Stimulated activated CD4-positive, alpha-beta T cell treated with anti-CD3 and anti-CD28 coated beads, Interleukin-1b, Interleukin-23, amount 100 ng/mL, for 4 hours (primary cell): ENCODE data around the gene ZCCHC14.
"Not testable (repeated sequence)": the region's sequence is repeated elsewhere in the genome, so short reads cannot be mapped to it uniquely, and the experiment has no call there.

ENCODE experiments used
- DNase-seq, 2 donors: peaks; one replicate each; pipeline ENCODE4 v3.0.0-alpha.2; 2020; ENCODE audit warnings: low read depth in 2 of 2

The ZCCHC14 gene

DNA sequence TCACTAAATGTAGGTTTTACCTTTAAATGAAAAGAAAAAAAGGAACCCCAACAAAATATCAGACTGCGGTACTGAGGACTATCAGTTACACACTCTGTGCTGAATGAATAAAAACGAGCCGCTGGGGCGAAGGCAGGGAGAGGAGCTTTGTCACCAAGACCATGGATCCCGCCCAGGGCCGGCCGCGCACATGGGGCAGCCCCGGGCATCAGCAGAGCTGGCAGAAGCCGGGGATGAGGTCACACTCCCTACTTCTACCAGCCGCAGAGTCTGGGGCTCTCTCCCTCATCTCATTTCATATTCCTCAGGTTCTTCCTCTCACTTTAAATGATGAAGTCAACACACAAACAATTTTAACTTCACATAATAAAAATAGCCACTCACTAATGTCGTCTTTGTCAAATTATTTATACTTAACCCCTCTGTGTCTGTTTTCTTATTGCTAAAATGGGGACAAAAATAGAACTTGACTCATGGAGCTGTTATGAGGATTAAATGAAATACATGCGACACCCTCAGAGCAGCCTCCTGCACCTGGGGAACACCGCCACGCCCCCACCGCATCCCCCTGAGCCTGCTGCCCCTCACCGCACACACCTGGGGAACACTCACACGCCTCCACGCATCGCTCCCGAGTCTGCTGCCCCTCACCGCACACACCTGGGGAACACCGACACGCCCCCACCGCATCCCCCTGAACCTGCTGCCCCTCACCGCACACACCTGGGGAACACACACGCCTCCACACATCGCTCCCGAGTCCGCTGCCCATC, 15.4 kb downstream of the ZCCHC14 start:
- not testable (repeated sequence) for DNase-seq

DNA sequence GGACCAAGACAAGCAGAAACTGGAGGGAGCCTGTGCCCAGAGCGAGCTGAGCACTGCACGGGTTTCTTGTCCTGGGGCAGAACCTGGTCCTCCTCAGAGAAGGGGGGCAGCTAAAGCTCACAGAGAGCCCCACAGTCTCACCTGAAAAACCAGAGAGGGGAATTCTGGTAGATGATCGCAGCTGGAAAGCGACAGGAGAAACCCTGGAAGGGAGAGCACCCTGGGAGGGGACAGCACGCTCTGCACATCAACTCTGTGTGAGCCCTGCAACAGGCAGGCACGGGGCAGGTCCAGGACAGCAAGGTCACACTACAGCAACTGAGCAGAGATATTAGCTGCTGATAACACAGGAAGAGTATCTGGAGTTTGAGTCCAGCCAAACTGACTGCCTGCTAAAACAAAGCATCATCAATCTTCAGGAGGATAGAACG, 18.2 kb downstream of the ZCCHC14 start:
- no peak for DNase-seq

- DNase-seq, result no peak
Observed at GRCh38 chr16:87474017-87474416, 18.8 kb downstream of the ZCCHC14 start.

GRCh38 chr16:87472935-87473334, 19.9 kb downstream of the ZCCHC14 start:
- no peak for DNase-seq

DNA sequence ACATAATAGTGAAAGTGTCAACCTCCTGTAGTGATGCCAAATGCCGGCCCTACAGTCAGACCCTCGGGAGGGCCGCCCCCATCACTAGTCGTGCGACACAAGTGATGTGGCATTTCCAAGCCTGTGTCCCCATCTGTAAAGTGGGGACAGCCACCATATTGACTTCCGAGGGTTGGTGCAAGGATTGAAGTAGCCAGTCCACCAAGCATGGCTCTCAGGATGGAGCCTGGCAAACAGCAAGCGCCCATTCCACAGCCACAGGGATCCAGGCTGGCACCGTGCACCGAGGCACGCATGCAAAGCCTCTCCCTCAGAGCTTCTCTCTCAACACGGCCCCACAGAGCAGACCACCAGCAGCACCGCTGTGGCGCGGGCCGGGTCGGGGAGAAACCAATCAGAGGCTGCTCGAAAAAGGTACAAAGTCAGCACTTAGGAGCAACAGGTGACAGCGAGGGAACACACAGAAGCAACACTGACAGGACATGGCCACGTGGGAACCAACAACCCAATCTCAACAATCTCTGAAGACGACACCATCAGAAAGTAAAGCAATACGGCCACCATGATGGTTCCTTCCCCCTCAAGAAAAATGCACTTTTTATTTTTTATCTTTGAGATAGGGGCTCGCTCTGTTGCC, 20.6 kb downstream of the ZCCHC14 start:
- no peak for DNase-seq

DNA sequence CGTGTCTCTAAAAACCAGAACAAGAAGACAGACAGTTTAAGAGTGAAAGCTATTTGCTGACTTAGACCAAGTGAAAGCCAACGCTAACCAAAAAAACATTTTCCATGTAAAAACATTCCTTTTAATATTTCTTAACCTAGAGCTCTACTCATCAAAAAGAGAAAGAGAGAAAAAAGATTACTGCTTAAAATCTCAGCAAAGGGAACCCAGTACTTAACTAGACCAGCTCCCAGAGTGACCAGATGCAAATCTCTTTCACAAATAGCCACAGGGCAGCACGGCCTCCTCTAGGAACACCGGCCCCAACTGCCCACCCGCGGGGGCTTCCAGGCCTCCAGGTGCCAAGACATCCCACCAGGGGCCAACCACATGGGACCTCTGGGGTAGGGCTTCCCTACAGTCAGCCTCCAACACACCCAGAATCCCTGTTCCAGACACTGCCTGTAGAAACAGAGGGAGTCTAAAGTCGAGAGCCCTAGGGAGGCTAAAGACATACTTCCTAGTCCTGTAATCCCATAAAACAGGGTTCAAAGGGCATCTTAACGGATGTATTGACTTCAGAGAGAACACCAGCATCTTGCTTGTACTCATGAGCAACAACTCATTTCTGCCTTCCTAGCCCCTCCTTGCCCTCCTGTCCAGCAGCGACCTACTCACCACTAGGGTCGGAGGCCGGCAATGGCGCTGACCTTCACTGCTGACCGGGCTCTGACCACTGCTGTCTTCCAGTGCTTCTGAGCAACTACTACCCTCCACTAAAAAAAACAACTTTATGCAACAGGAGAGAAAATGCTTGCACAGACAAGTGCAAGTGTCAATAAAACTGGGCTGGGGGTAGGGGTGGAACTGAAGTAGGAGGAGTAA, 21.3 kb downstream of the ZCCHC14 start:
- DNase-seq, result no peak

GRCh38 chr16:87470332-87470731, 22.5 kb downstream of the ZCCHC14 start:
- DNase-seq, result no peak

GRCh38 chr16:87469169-87469568, 23.7 kb downstream of the ZCCHC14 start:
- DNase-seq, result no peak

GRCh38 chr16:87468550-87468949, 24.3 kb downstream of the ZCCHC14 start:
- DNase-seq, result no peak

DNA sequence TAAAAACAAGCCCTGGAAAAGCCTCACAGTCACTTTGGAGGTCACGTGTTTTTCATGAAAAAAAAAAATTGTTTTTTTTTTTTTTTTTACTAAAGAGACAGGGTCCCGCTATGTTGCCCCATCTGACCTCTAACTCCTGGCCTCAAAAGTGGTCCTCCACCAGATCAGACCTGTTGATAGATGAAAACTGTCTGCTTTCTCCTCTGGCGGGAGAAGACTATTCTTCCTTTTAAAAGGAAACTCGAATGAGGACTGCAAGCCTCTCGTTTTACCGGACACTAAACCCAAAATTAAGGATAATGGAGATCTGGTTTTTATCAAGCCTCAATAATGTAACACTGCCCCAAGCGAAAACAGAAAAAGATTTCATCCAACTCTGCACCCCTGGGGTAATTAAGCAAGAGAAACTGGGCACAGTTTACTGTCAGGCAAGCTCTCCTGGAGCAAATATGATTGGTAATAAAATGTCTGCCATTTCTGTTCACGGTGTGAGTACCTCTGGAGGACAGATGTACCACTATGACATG, 25.8 kb downstream of the ZCCHC14 start:
- no peak for DNase-seq

GRCh38 chr16:87465879-87466278, 26.9 kb downstream of the ZCCHC14 start:
- no peak for DNase-seq

- no peak for DNase-seq
Observed at GRCh38 chr16:87465306-87465705, 27.5 kb downstream of the ZCCHC14 start.

DNA sequence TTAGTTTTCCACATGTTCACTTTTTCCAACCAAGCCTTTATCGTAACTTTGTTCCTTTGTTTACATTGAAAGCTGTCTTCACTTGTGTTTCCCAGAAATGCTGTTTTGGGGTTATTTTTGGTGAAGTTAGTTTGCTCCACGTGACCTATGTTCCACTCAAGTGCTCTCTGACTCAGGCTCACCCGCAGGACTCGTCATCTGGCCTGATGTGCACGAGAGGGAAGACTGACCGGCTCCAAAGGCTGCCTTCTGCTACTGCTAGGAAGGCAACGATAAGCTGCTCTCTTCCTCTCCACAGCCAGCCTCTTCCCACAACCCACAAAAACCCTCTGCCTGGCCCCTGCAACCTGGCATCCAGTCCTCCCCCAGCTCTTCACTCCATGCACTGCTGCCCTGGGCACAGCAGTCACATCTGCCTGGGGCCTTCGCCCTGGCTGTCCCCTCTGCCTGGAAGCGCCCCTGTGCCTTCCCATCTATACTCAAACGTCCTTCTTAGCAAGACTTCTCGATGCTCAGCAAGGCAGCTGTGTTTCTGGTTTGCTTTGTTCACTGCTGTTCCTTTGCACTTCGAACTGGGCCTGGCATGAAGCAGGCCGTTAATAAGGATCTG, 28.0 kb downstream of the ZCCHC14 start:
- no peak for DNase-seq

- DNase-seq, result no peak
Observed at GRCh38 chr16:87463722-87464690, 28.8 kb downstream of the ZCCHC14 start.

- DNase-seq, result no peak
Observed at GRCh38 chr16:87461466-87461991, 31.3 kb downstream of the ZCCHC14 start.

DNA sequence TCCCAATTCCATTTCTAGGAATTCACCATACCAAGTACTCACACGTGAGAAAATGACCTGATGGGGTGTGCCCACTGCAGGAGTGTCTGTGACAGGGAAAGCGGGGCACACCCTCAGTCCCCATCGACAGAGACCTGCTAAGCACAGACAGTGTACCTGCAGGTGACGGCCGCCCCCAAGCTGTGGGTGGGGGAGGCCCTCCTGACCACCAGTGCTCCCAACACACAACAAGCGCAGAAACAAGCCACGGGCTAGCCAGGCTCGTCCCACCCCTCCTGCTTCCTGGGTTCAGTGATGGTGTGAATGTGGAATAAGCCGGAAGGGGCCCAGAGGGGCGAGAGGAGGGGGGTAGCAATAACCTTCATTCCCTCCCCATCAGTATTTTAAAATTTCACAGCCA, 31.9 kb downstream of the ZCCHC14 start:
- no peak for DNase-seq

DNA sequence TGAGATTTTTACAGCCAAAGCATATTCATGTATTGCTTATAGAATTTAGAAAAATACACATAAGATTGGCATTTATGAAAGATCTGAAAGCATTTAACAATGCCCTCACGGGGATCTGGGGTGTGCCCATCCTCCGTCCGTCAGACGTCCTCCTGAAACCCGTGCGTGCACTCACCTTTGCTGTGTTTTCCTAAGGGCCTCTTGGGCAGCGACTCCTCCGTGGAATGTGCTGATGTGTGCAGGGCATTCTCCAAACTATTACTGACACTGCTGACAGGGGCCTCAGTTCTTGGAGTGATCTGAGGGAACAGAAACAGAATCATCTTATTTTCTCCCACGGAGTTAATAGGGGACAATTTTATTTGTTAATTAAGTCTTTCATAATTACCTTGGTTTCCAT, 33.0 kb downstream of the ZCCHC14 start:
- no peak for DNase-seq

DNA sequence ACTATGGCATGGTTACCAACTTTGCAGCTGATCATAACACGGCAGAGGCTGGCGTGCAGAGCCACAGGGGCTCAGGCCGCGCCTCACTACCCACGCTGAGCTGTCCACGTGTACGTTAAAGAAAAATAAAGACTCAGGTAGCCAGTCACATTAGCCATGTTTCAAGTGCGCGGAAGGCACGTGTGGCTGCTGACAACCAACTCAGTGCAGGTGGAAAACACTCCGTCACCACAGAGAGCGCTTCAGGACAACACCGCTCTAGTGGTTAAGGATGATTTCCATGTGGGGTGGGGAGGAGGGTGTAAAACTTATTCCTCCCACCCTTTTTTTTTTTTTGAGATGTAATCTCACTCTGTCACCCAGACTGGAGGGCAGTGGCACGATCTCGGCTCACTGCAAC, 33.8 kb downstream of the ZCCHC14 start:
- DNase-seq, result no peak

- DNase-seq, result no peak
Observed at GRCh38 chr16:87458424-87458915, 34.4 kb downstream of the ZCCHC14 start.
